Keratinocyte (primary cell): ENCODE results near the gene FHAD1. TPM values are rescaled to one million over a fixed set of nuclear protein-coding genes. Genes with fewer than 3 reads are reported as not detected.

Source experiments
- DNase-seq: peaks from one replicate; pipeline ENCODE4 v3.0.0-alpha.2; 2011; ENCODE audit warnings: low read depth, missing footprints, low spot score
- FAIRE-seq: peaks from 2 replicates; lab custom pipeline; 2011; peaks lifted over from hg19 to GRCh38; lab: Jason Lieb, UNC
- H2AFZ ChIP-seq: 2 replicates; pipeline ENCODE4 v1.6.0; 2012; ENCODE audit warnings: low read length, control low read depth, inconsistent platforms; ENCODE audit not compliant: control insufficient read depth
- H3K27ac ChIP-seq: 2 replicates; pipeline ENCODE4 v1.5.1; 2011; ENCODE audit warnings: low read length; ENCODE audit not compliant: control insufficient read depth, insufficient read depth
- H3K27me3 ChIP-seq: 3 replicates; pipeline ENCODE4 v1.6.0; 2011; ENCODE audit warnings: low read length; ENCODE audit not compliant: control insufficient read depth, insufficient read depth; ENCODE audit errors: extremely low read depth
- H3K36me3 ChIP-seq, 2 experiments: 2 replicates in 1 of 2; 3 replicates in 1 of 2; pipeline ENCODE4 v1.5.1; 2011; ENCODE audit warnings: low read length in 2 of 2, mild to moderate bottlenecking in 1 of 2; ENCODE audit not compliant: control insufficient read depth in 2 of 2, insufficient read depth in 2 of 2; ENCODE audit errors: extremely low read depth in 1 of 2
- H3K4me1 ChIP-seq: 3 replicates; pipeline ENCODE4 v1.5.1; 2011; ENCODE audit warnings: low read length; ENCODE audit not compliant: control insufficient read depth, insufficient read depth; ENCODE audit errors: extremely low read depth
- H3K4me2 ChIP-seq: 3 replicates; pipeline ENCODE4 v1.6.0; 2011; ENCODE audit warnings: low read depth, low read length; ENCODE audit not compliant: control insufficient read depth, insufficient read depth; ENCODE audit errors: extremely low read depth
- H3K4me3 ChIP-seq, 3 experiments: fragments of 200-600 bp in 1 of 3; sonication (generic) in 1 of 3; 2 replicates in 2 of 3; 3 replicates in 1 of 3; pipeline ENCODE4 v1.5.1; 2011 to 2016; ENCODE audit warnings: low read length in 3 of 3, mild to moderate bottlenecking in 3 of 3, control low read depth in 2 of 3, inconsistent platforms in 1 of 3, low read depth in 1 of 3, mixed read lengths in 1 of 3, mixed run types in 1 of 3, moderate library complexity in 1 of 3; ENCODE audit not compliant: control insufficient read depth in 2 of 3, insufficient read depth in 2 of 3; ENCODE audit errors: extremely low read depth in 1 of 3
- H3K79me2 ChIP-seq: 2 replicates; pipeline ENCODE4 v1.6.0; 2012; ENCODE audit warnings: low read length; ENCODE audit not compliant: control insufficient read depth, insufficient read depth
- H3K9ac ChIP-seq: 3 replicates; pipeline ENCODE4 v1.6.0; 2011; ENCODE audit warnings: low read length; ENCODE audit not compliant: control insufficient read depth, insufficient read depth; ENCODE audit errors: extremely low read depth
- H3K9me1 ChIP-seq: 3 replicates; pipeline ENCODE4 v1.6.0; 2011; ENCODE audit warnings: low read length; ENCODE audit not compliant: control insufficient read depth, insufficient read depth; ENCODE audit errors: extremely low read depth
- H3K9me3 ChIP-seq: 2 replicates; pipeline ENCODE4 v1.5.1; 2012; ENCODE audit warnings: low read depth, low read length; ENCODE audit not compliant: control insufficient read depth
- H4K20me1 ChIP-seq: 3 replicates; pipeline ENCODE4 v1.6.0; 2011; ENCODE audit warnings: low read length; ENCODE audit not compliant: control insufficient read depth, insufficient read depth; ENCODE audit errors: extremely low read depth
- EZH2 ChIP-seq: IDR thresholded peaks from one replicate; pipeline ENCODE4 v1.6.1; 2012; ENCODE audit warnings: inconsistent platforms, mild to moderate bottlenecking, low read length, moderate library complexity
- dilution Hi-C: fragments of 300-500 bp; cut with MboI; formaldehyde crosslinking; loops from one replicate; pipeline ENCODE4 v1.7.0; 2020; ENCODE audit warnings: low sequenced_read_pairs; ENCODE audit not compliant: extremely low pct_ligation_motif_present
- polyA plus RNA-seq, 5 experiments: library from polyadenylated mRNA; depleted of rRNA in 3 of 5; stranded (reverse) in 3 of 5; stranded (forward) in 1 of 5; unstranded in 1 of 5; fragments of >200 nt; gene quantifications; 1 replicate in 1 of 5; 2 replicates in 3 of 5; 3 replicates in 1 of 5; pipeline versions ENCODE4 v1.2.1 to v1.2.3, GENCODE V29; 2011 to 2012; ENCODE audit warnings: missing spikeins in 2 of 5, low read depth in 1 of 5, low replicate concordance in 1 of 5
- TF ChIP-seq, protein P1 (sequence below), 3 experiments: IDR thresholded peaks in 1 of 3; conservative IDR thresholded peaks in 1 of 3; optimal IDR thresholded peaks in 1 of 3; 2 replicates in 2 of 3; 3 replicates in 1 of 3; pipeline versions ENCODE3 to v1.5.1; 2011; ENCODE audit warnings: low read length in 3 of 3, mild to moderate bottlenecking in 3 of 3, moderate library complexity in 2 of 3, control low read depth in 1 of 3, inconsistent platforms in 1 of 3; ENCODE audit not compliant: insufficient read depth in 2 of 3; ENCODE audit errors: extremely low read depth in 1 of 3

The FHAD1 gene
- polyA plus RNA-seq, 1 donor (not counting 4 experiments of a cell fraction or from before 2014, with no cell fraction given) = 0.09 TPM

DNA sequence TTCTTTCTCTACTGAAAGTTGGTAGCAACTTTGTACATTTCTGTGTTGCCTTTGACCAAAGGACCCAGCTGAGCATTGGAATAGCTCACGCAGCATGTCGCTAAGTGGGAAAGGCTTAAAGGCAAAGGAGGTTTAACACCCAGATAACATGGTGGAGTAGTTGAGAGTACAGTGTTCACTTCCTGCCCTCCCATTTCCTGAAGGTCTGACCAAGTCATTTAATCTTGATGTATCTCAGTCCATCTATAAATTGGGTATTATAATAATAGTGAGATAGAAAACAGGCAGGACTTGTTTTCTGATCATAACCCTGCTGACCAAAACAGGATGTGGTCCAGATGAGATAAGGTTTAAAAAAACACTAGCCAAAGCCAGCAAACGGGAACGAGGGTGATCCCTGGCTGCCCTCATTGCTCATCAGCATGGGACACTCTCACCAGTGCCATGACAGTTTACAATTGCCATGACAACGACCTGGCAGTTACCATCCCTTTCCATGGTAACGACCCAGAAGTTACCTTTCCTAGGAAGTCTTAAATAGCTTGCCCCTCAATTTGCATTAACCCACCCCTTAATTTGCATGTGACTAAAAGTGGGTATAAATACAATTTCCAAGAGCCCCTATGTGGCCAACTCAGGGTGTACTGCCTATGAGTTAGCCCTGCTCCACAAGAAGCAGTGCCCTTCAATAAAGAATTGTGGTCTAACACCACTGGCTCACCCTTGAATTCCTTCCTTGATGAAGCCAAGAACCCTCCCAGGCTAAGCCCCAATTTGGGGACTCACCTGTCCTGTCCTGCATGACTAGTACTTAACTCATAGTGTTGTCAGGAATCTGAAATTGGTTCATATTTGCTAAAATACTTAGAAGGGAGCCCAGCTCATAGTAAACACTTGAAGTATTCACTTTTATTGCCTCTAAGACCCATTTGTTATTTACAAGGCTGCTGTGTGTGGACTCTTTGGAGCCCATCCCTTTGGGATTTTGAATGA is 28.4 kb upstream of the FHAD1 start:
- TF ChIP-seq EZH2 = no peak
- TF ChIP-seq, protein P1, sequence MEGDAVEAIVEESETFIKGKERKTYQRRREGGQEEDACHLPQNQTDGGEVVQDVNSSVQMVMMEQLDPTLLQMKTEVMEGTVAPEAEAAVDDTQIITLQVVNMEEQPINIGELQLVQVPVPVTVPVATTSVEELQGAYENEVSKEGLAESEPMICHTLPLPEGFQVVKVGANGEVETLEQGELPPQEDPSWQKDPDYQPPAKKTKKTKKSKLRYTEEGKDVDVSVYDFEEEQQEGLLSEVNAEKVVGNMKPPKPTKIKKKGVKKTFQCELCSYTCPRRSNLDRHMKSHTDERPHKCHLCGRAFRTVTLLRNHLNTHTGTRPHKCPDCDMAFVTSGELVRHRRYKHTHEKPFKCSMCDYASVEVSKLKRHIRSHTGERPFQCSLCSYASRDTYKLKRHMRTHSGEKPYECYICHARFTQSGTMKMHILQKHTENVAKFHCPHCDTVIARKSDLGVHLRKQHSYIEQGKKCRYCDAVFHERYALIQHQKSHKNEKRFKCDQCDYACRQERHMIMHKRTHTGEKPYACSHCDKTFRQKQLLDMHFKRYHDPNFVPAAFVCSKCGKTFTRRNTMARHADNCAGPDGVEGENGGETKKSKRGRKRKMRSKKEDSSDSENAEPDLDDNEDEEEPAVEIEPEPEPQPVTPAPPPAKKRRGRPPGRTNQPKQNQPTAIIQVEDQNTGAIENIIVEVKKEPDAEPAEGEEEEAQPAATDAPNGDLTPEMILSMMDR (optimal IDR thresholded peaks at IDR 0.05 in 1 of 3, IDR thresholded peaks at IDR 0.05 in 1 of 3, conservative IDR thresholded peaks at IDR 0.05 in 1 of 3; ENCODE audit: extremely low read depth in 1 of 3, insufficient read depth in 2 of 3, low read length in 3 of 3) = no peak
- DNase-seq (no peak), FAIRE-seq (no peak)
- H4K20me1 ChIP-seq = no peaks in the 10 kb centered on the region
- H3K36me3 ChIP-seq = peaks cover 9 to 20% of the 10 kb centered on the region in 2 experiments
- H3K27me3 ChIP-seq = no peaks in the 10 kb centered on the region
- no peak overlapping the region for H3K27ac ChIP-seq
- H3K4me1 ChIP-seq = no peaks in the 10 kb centered on the region
- no peaks in the 10 kb centered on the region for H3K9me3 ChIP-seq
- dilution Hi-C loops = no loop called here
- H2AFZ ChIP-seq = no peak overlapping the region
- no peaks in the 10 kb centered on the region for H3K9me1 ChIP-seq
- no peak overlapping the region for H3K4me2 ChIP-seq
- H3K4me3 ChIP-seq = no peak overlapping the region
- H3K79me2 ChIP-seq = no peaks in the 10 kb centered on the region
- no peak overlapping the region for H3K9ac ChIP-seq

DNA sequence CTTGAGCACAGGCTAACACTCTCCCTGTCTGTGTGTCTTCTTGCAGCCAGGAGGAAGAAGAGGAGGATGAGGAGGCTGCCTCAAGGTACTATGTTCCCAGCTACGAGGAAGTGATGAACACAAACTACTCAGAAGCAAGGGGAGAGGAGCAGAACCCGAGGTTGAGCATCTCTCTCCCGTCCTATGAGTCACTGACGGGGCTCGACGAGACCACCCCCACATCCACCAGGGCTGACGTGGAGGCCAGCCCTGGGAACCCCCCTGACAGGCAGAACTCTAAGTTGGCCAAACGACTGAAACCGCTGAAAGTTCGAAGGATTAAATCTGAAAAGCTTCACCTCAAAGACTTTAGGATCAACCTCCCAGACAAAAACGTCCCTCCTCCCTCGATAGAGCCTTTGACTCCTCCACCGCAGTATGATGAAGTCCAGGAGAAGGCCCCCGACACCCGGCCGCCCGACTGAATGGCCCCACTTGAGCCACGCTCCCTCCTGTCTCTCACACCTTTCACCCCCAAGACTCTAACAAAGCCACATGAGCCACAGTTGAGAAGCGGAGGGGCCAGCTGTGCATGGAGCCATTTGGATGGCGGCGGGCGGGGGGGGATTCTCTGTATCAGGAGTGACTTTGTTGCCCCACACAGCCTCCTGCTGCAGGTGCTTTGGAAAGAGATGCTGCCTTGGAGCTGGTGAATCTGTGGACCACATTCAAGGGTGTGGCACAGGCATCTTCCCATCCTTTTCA is 27.6 kb upstream of the FHAD1 start:
- no peak overlapping the region for H3K27ac ChIP-seq

More for the DNA sequence above, 27.6 kb upstream of the FHAD1 start:
- H2AFZ ChIP-seq = no peak overlapping the region
- H3K9me1 ChIP-seq = no peaks in the 10 kb centered on the region
- no peaks in the 10 kb centered on the region for H3K79me2 ChIP-seq
- no peak for FAIRE-seq
- H3K27me3 ChIP-seq = no peaks in the 10 kb centered on the region
- no peaks in the 10 kb centered on the region for H3K9me3 ChIP-seq
- no peaks in the 10 kb centered on the region for H3K4me1 ChIP-seq
- no peak overlapping the region for H3K9ac ChIP-seq
- no peak for DNase-seq
- H3K4me2 ChIP-seq = no peak overlapping the region
- no peak overlapping the region for H3K4me3 ChIP-seq
- TF ChIP-seq, protein P1 (optimal IDR thresholded peaks at IDR 0.05 in 1 of 3, IDR thresholded peaks at IDR 0.05 in 1 of 3, conservative IDR thresholded peaks at IDR 0.05 in 1 of 3; ENCODE audit: extremely low read depth in 1 of 3, insufficient read depth in 2 of 3, low read length in 3 of 3) = no peak
- no peak for TF ChIP-seq EZH2
- H3K36me3 ChIP-seq = peaks cover 9 to 20% of the 10 kb centered on the region in 2 experiments
- no peaks in the 10 kb centered on the region for H4K20me1 ChIP-seq
- dilution Hi-C loops = no loop called here
